Activated CD8-positive, alpha-beta memory T cell treated with anti-CD3 and anti-CD28 coated beads for 4 hours (primary cell): Measurements from ENCODE around the gene CACNA1C.
"Not testable (repeated sequence)": the region's sequence is repeated elsewhere in the genome, so short reads cannot be mapped to it uniquely, and the experiment has no call there.

Experiments used
- DNase-seq, 2 donors: peaks; one replicate each; pipeline ENCODE4 v3.0.0-alpha.2; 2020; ENCODE audit warnings: low read depth in 2 of 2

Gene CACNA1C

GRCh38 chr12:2483713-2484112, 430.9 kb downstream of the CACNA1C start:
- DNase-seq = no peak

GRCh38 chr12:2484141-2484776, 431.5 kb downstream of the CACNA1C start:
- DNase-seq = no peak

- DNase-seq = no peak
Measured at GRCh38 chr12:2485681-2486080, 432.9 kb downstream of the CACNA1C start.

DNA sequence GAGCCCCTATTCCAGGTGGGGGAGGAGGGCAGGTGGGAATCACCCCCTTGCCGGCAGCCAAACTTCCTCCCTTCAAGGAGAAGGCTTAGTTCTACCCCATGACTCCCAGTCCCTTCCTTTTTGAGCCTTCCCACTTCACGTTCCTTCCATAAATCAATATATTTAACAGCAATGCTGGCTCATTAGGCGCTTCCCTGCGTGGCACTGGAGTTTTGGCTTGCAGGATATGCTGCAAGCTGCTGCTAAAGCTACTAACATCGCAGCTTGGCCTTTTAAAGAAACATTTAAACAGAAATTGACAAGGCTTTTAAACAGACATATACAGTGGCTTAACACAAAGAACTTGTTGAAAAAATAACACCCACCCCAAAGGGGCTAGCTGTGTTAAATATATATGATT, 434.0 kb downstream of the CACNA1C start:
- DNase-seq = no peak

DNA sequence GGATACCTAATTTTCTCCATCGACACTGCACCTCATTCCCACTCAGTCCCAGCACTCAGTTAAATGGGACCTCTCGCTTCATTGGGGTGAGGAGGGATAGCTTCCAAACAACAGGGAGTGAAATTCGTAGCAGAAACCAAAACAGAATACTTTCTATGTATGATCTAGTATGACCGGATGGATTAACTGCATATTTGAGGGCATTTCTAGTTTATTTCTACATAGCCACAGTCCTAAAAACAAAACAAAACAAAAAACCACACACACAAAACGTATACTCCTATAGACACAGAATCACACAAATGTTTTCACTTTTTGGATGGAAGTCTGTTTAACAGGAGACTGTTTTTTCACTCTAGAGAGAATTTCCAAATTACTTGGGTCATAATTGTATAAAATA, 434.5 kb downstream of the CACNA1C start:
- DNase-seq = no peak

DNA sequence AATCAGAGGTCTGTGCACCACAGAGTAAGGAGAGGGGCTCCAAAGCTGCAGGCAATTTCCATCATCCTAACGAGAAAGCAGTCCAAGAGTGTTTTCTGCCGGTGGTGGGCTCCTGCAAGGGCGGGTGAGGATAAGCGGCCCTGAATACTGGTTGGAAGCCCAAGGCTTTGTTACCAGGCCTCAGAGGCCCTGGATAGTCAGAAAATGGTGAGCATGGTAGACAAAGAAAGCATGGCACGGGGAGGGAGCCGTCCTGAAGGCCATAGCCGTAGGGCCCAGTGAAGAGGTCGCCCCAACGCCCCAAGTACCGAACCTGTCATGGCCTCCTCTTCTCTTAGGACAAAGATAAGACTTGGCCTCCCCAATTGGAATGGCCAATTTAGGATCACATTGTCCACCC, 435.3 kb downstream of the CACNA1C start:
- no peak for DNase-seq

GRCh38 chr12:2488596-2488995, 435.8 kb downstream of the CACNA1C start:
- no peak for DNase-seq

- no peak for DNase-seq
Measured at GRCh38 chr12:2489275-2489674, 436.5 kb downstream of the CACNA1C start.

GRCh38 chr12:2490831-2491230, 438.0 kb downstream of the CACNA1C start:
- no peak for DNase-seq

GRCh38 chr12:2491349-2491748, 438.6 kb downstream of the CACNA1C start:
- not testable (repeated sequence) for DNase-seq

- no peak for DNase-seq
Measured at GRCh38 chr12:2492236-2492635, 439.4 kb downstream of the CACNA1C start.

DNA sequence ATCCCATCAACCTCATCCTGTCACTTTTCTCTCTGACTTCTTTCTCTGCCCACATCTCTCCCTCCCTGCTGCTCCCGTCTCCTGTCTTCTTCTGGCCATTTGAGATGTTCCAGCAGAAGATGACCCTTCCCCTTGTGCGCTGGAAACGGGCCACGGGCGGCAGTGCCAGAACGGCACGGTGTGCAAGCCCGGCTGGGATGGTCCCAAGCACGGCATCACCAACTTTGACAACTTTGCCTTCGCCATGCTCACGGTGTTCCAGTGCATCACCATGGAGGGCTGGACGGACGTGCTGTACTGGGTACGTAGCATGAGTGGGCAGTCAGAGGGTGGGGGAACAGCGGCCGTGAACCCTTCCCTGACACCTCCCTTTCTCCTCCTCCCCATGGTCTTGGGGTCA, 440.3 kb downstream of the CACNA1C start:
- no peak for DNase-seq

- DNase-seq = no peak
Measured at GRCh38 chr12:2494486-2495192, 441.9 kb downstream of the CACNA1C start.

DNA sequence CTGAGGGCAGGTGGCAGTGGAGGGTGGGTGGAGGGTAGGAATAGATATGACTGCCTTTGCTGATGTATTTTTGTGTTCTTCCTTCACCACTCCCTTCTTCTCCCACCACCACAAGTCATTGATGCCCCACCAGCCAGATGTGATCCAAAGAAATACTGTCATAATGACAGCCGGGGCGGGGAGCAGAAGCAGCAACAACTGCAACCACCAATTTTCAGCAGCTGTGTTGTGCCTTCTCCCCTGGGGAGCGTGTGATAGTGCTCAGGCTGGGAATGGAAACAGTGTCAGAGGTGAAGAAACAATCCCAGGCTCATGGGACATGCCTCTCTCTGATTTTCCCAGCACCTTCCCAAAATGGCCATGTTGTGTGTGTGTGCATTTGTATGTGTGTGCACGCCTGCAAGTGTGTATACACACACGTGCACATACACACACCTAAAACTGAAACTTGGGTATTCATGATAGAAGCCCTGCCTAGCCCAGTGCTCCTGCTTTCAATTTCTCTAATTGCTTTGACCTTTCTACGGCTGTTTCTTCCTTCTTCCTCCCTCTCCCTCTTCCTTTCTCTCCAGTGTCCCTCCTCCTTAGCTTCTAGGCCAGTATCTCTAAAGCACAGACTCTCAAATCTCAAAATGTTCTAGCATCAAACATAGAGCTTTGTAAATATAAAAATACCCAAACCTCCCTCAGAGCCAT, 442.8 kb downstream of the CACNA1C start:
- no peak for DNase-seq

DNA sequence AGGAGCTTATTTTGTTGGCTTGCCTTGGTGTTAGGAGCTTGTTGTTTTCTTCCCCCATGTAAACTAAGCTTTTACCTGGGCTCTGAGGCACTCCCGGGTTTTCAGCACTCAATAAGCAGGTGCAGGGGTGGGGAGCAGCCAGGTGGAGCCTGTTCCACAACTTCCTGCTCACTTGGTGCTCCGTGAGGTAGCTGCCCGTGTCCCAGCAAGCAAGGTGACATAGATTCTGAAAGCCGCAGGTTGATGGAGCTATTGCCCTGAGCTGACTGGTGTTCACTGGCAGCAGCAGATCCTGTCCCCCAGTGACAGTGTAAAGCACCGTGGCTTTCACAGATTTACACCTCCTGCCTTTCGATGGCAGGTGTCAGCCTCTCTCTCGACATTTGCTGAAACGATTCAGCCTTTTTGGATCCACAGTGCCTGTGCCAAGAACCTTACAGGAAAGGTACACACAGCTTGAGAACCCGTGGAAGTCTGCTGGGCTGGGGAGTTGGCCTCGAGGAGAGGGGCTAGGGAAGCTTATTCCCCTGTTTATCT, 446.2 kb downstream of the CACNA1C start:
- no peak for DNase-seq

DNA sequence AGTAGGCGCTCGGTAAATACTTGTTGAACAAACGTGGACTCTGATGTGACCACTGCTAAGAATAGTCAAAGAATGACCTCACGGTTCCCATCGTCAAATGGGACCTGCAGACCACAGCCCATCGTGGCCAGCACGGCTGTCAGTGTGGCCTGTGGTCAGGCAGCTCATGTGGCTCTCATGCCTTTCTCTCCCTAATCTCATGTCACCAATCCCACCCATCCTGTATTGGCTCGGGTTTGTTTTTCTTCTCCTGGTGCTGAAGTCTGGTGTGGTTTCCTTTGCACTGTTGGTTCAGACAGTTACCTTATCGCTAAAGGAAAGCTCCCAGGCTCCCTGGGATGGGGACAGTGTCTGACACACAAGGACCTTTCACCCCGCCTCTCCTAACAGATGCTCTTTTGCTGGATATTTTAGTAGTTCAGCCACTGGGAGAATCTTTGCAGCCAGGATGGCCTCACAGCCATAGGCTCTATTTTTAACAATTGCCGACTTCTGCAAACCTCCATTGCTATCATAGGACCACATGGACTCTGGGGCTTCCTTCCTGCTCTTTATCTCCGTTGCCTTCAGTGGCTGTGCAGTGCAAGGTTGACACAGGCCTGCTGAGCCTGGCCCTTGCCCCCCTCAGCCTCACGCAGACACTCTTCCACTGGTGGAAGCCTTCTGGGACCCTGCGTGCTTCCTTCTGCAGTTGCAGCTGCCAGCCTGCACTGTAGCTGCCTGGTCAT, 448.8 kb downstream of the CACNA1C start:
- no peak for DNase-seq

- DNase-seq = no peak
Measured at GRCh38 chr12:2503036-2503435, 450.2 kb downstream of the CACNA1C start.

- no peak for DNase-seq
Measured at GRCh38 chr12:2503762-2504161, 451.0 kb downstream of the CACNA1C start.

- DNase-seq = no peak
Measured at GRCh38 chr12:2504577-2504976, 451.8 kb downstream of the CACNA1C start.

GRCh38 chr12:2507814-2508213, 455.0 kb downstream of the CACNA1C start:
- DNase-seq = no peak

DNA sequence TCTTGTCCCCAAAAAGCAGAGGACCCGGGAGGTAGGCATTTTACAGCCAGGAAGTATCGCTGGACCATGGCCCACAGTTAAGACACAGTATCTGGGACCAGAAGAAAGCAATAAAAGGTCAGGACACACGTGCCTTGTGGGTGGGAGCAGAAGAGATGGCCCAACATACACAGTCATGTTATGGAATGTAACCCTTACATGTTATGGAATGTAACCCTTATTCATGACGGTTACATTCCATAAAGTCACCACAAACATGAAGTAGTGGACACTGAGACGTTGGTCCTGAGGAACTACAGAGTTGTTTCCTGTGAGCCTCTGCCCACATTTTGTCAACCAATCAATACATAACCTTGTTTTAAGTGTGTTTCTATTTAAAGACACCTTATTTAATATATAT, 456.4 kb downstream of the CACNA1C start:
- no peak for DNase-seq

DNA sequence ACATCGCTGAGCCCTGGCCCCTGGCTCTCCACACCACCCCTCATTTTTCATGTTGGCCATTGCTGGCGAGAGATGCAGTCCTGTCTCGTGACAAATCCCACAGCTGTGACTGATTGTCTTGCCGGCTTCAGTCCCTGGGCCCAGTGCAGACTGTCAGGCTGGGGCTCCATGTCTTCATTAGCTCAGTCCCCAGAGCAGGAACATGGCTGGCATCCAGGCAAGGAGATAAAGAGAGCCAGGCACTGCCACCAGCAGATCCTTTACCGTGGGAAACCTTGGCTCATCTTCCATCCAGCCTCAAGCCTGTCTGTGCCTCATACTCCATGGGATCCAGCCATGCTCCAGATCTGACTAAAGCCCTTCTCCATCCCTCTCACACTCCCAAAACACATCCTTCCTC, 457.3 kb downstream of the CACNA1C start:
- no peak for DNase-seq
